Measurements from ENCODE around the gene GRIK2. TPM values are rescaled to one million over a fixed set of nuclear protein-coding genes. Genes with fewer than 3 reads are reported as not detected.

GRIK2 gene
- total RNA-seq, 3 donors from 2014 or later (not counting 1 experiment from before 2014, with no cell fraction given), result not detected

GRCh38 chr6:101907356-101908217 lies 514.1 kb downstream of the GRIK2 start:
- no peaks in the 10 kb centered on the region for H3K4me1 ChIP-seq (ENCODE audit: control insufficient read depth, insufficient read depth, low read length)
- Mint-ChIP-seq H3K4me1 (no peaks in the 10 kb centered on the region), H3K36me3 (no peaks in the 10 kb centered on the region), H3K9me3 (peaks cover 0 to 5% of the 10 kb centered on the region in 2 donors), H3K27me3 (ENCODE audit: low read depth in 2 of 2) (no peaks in the 10 kb centered on the region), H3K27ac (no peak overlapping the region), H3K4me3 (no peak overlapping the region)
- H3K27ac ChIP-seq (ENCODE audit: low read length), result no peak overlapping the region
- H3K27me3 ChIP-seq (ENCODE audit: control insufficient read depth, insufficient read depth, low read length), result no peaks in the 10 kb centered on the region
- TF ChIP-seq CTCF (IDR thresholded peaks at IDR 0.05), result no peak
- no peak overlapping the region for H3K4me3 ChIP-seq (ENCODE audit: low read length)
- 85% methylated on average over 2 of the region's 6 CpGs for WGBS (ENCODE audit: insufficient coverage)
- no peaks in the 10 kb centered on the region for H3K9me3 ChIP-seq (ENCODE audit: control insufficient read depth, insufficient read depth, low read length)
- H3K36me3 ChIP-seq (ENCODE audit: control insufficient read depth, insufficient read depth, low read length), result no peaks in the 10 kb centered on the region
- DNase-seq, result no peak
- ATAC-seq, result no peak
- intact Hi-C loops (cut with micrococcal nuclease), result no loop called here

- H3K4me3 Mint-ChIP-seq, result no peak overlapping the region
- intact Hi-C loops (cut with micrococcal nuclease), result no loop called here
- Histone ChIP-seq H3K4me3 (ENCODE audit: low read length) (no peak overlapping the region), H3K9me3 (ENCODE audit: control insufficient read depth, insufficient read depth, low read length) (no peaks in the 10 kb centered on the region), H3K27ac (ENCODE audit: low read length) (no peak overlapping the region), H3K27me3 (ENCODE audit: control insufficient read depth, insufficient read depth, low read length) (no peaks in the 10 kb centered on the region), H3K4me1 (ENCODE audit: control insufficient read depth, insufficient read depth, low read length) (no peaks in the 10 kb centered on the region), H3K36me3 (ENCODE audit: control insufficient read depth, insufficient read depth, low read length) (no peaks in the 10 kb centered on the region)
- no peaks in the 10 kb centered on the region for H3K27me3 Mint-ChIP-seq (ENCODE audit: low read depth in 2 of 2)
- 88% methylated on average over 1 of the region's 1 CpG for WGBS (ENCODE audit: insufficient coverage)
- no peak for ATAC-seq
- peaks cover 0 to 4% of the 10 kb centered on the region in 2 donors for H3K9me3 Mint-ChIP-seq
- DNase-seq, result no peak
- H3K36me3 Mint-ChIP-seq, result no peaks in the 10 kb centered on the region
- no peak overlapping the region for H3K27ac Mint-ChIP-seq
- H3K4me1 Mint-ChIP-seq, result no peaks in the 10 kb centered on the region
- no peak for TF ChIP-seq CTCF (IDR thresholded peaks at IDR 0.05)
These were observed 515.9 kb downstream of the GRIK2 start for GRCh38 chr6:101909366-101909765.

GRCh38 chr6:101912311-101912710 lies 518.8 kb downstream of the GRIK2 start:
- Histone ChIP-seq H3K4me1 (ENCODE audit: control insufficient read depth, insufficient read depth, low read length) (no peaks in the 10 kb centered on the region), H3K9me3 (ENCODE audit: control insufficient read depth, insufficient read depth, low read length) (no peaks in the 10 kb centered on the region), H3K4me3 (ENCODE audit: low read length) (no peak overlapping the region), H3K27ac (ENCODE audit: low read length) (no peak overlapping the region), H3K36me3 (ENCODE audit: control insufficient read depth, insufficient read depth, low read length) (no peaks in the 10 kb centered on the region), H3K27me3 (ENCODE audit: control insufficient read depth, insufficient read depth, low read length) (no peaks in the 10 kb centered on the region)
- Mint-ChIP-seq H3K4me1 (no peaks in the 10 kb centered on the region), H3K4me3 (no peak overlapping the region), H3K27ac (no peak overlapping the region), H3K36me3 (no peaks in the 10 kb centered on the region), H3K9me3 (peaks cover 0 to 4% of the 10 kb centered on the region in 2 donors), H3K27me3 (ENCODE audit: low read depth in 2 of 2) (no peaks in the 10 kb centered on the region)
- no peak for TF ChIP-seq CTCF (IDR thresholded peaks at IDR 0.05)
- no peak for ATAC-seq
- 83% methylated on average over 5 of the region's 5 CpGs for WGBS (ENCODE audit: insufficient coverage)
- intact Hi-C loops (cut with micrococcal nuclease), result no loop called here
- DNase-seq, result no peak

Data from natural killer cell (primary cell).